ENCODE measurements around the gene CEBPE.
"Not testable (repeated sequence)": the region's sequence is repeated elsewhere in the genome, so short reads cannot be mapped to it uniquely, and the experiment has no call there.

Gene CEBPE

DNA sequence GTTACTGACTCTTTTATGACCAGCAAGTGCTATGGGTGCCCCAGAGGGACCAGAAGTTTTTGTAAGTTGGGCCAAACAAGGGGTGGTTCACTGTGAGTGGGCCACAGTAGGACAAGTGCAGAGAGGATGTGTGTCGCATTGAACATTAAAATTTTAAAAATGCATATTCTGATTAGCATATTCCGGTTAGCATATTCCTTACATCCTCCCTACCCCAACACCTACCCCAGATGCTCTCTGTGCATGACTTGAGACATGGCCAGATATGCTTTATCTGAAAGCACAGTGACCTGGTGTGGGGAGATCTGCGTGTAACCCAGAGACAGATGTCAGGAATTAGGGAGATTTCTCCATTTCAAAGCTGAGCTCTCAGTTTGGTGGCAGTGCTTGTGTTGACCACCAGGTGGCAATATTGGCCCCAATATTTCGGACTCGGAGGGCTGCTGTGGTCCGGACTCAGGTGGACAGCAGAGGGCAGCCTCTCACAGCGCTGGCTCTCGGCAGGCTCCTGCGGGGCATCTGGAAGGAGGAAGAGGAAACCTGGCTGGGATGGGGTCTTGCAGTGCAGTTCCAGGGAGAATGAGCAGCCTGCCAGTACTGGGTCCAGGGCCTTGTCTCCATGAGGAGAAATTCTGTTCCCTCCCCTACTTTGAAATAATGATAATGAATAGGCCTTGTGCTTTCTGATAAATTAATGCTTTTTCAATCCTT lies 1.6 kb upstream of the CEBPE start:
- DNase-seq, result peak; percentile 79

DNA sequence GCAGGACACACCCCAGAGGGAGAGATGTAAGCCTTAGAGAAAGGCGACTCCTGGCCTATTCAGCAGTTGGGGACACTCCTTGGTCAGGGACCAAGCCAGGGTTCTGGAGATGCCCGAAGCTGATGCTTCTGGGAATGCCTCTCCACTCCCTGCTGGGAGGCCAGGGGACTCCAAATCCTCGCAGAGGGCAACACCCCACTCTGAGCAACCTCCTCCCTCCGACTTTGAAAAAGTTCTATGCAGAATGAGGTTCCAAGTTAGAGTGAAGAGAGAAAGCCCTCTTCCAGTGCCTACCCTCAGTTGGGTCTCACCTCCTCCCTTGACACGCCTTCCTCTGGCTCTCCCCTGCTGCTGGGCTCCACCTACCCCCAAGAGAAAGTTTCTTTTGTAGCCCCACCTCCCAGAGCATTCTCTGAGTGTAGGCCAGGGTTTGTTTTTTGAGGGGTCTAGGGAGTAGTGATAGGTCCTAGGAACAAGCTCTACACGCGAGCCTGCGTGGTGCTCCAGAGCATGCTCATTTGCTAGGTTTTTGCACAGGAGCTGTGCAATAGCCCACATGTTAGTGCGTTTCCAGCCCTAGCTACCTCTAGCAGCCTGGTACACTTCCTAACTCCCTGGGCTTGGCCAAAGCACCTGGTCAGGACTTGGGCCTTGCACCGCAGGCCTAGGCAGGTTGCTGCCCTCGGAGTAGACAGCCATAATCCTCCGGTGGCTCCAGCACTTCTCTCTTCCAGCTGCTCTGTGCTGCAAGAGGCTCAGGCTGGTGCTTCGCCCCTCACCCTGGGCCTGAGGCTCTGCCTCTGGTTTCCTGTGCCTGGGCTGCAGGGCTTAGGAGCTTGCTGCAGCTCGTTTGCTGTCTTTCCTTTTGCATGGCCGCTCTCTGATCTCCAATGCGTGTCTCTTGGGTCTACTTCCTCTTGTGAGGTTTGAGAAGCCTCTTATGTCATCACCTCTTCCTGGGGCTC lies 590 bp upstream of the CEBPE start:
- DNase-seq, result no peak

- DNase-seq, result no peak
Measured at GRCh38 chr14:23117371-23118020, 1.6 kb downstream of the CEBPE start.

- DNase-seq, result no peak
Measured at GRCh38 chr14:23115918-23116317, 3.1 kb downstream of the CEBPE start.

- no peak for DNase-seq
Measured at GRCh38 chr14:23115039-23115731, 3.9 kb downstream of the CEBPE start.

GRCh38 chr14:23114669-23115038 lies 4.4 kb downstream of the CEBPE start:
- DNase-seq, result no peak

- no peak for DNase-seq
Measured at GRCh38 chr14:23114120-23114458, 5.0 kb downstream of the CEBPE start.

GRCh38 chr14:23113431-23114119 lies 5.5 kb downstream of the CEBPE start:
- DNase-seq, result no peak

DNA sequence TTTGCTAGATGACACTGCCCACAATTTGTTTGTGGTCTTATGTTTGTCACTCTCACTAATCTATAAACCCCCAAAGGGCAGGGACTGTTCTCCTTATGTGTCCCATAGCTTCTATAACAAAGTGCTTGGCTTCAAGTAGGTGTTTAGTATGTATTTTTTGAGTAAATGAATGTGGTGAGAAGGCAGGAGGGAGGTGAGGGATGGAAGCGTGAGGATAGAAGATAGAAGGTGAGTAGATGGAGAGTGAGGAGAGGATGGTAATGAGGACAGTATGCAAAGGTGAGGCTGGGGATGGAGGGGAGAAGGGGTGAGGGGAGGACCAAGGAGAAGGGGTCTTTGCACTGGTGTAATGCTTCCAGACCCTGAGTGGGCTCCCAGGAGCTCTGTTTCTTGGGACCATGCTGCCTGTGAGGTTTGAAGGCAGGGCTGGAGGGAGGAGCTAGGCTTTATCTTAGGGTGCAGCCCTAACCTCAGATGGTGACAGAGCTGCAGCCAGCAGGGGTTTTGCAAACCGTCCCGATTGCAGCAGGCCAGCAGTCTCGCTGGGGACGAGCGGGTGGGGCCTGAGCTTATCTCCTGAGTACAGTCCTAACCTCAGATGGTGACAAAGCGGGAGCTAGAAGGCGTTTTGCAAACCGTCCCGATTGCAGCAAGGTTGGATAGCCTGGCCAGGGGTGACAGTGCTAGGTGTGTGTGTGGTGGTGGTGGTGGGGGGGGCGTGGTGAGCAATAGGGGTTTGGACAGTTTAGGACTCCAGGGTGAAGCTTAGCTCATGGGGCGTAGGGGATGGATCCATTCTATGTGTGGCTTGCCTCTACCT lies 6.5 kb downstream of the CEBPE start:
- no peak for DNase-seq

DNA sequence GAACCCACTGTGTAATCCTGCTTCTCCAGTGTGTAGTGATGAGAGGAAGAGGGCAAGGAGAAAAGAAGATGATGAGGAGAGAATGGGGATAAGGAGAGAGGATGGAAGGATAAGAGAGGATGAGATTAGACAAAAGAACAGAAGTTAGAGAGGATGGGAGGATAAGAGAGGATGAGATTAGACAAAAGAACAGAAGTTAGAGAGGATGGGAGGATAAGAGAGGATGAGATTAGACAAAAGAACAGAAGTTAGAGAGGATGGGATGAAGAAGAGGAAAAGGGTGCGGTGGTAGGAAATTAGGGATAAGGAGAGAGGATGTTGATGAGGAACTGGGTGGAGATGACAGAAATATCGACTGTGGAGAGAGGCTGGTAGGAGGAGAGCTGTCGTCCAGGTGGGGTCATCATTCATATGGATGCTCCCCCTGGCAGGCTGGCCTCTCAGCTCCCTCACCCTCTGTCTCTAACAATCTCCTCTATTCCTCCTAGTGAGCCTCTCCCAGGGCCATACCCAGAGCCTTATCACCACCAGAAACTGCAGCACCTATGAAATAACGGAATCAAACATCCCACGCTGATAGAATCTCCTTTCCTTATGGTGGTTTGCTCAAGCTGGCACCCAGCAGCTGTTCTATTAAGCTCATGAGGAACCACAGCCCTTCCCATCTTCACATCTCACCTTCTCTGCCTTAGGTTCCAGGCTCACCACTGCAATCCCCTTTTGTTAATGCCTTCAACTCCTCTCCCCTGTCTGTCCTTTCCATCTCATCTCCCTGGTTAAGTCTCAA lies 8.3 kb downstream of the CEBPE start:
- DNase-seq, result no peak

- DNase-seq, result no peak
Measured at GRCh38 chr14:23109769-23110168, 9.3 kb downstream of the CEBPE start.

GRCh38 chr14:23108169-23108568 lies 10.9 kb downstream of the CEBPE start:
- not testable (repeated sequence) for DNase-seq

DNA sequence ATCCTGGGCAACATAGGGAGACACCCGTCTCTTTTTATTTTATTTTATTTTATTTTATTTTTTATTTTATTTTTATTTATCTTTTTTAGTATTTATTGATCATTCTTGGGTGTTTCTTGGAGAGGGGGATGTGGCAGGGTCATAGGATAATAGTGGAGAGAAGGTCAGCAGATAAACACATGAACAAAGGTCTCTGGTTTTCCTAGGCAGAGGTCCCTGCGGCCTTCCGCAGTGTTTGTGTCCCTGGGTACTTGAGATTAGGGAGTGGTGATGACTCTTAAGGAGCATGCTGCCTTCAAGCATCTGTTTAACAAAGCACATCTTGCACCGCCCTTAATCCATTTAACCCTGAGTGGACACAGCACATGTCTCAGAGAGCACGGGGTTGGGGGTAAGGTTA lies 11.4 kb downstream of the CEBPE start:
- DNase-seq, result not testable (repeated sequence)

- DNase-seq, result no peak
Measured at GRCh38 chr14:23106747-23107045, 12.4 kb downstream of the CEBPE start.

DNA sequence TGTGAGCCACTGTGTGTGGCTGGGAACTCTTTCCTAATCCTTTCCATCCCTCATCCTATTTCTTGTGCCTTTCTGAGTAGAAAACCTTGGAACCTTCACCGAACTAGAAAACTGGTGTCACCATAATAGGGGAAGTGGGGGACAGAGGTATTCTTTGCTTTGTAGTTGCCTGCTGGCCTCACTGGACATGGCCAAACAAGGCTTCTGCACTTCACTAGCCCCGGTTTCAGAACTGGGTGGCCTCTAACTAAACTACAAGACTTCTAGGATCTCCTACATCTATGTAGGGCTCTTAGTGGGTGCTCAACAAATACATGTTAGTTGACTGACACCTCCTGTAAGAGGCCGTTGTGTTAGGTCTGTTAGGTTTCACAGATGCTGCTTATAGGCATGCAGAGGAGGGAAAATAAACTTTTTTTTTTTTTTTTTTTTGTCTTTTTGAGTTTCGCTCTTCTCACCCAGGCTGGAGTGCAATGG lies 13.7 kb downstream of the CEBPE start:
- DNase-seq, result no peak

GRCh38 chr14:23104591-23105347 lies 14.3 kb downstream of the CEBPE start, which contains the start of gene CIROP:
Gene CIROP (minus strand): TSS chr14:23104989. CDS start chr14:23104920, 69 bp downstream.
- DNase-seq, result no peak

- DNase-seq, result no peak
Measured at GRCh38 chr14:23104070-23104590, 14.9 kb downstream of the CEBPE start.

GRCh38 chr14:23103581-23103980 lies 15.5 kb downstream of the CEBPE start:
- DNase-seq, result no peak

DNA sequence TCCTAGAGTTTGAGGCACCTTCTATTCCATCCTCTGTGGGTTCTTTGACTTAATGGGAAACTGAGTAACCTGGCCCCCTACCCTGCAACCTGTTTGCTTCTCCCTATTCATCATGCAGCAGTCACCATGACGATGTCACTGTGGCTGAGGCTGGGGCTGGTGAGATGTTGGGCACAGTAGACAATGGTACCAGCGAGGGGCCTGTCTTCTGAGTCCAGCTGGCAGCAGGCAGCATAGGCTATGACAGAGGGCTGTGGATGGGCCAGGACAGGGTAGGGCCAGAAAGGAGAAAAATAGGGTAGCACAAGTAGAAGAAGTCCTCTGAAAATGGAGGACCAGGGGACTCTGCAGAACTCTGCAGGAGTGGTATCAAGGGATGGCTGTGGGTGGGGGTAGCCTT lies 16.3 kb downstream of the CEBPE start:
- no peak for DNase-seq

Data from right kidney (tissue), 1 donor.